Measurements from ENCODE around the gene RNF214. TPM values are rescaled to one million over a fixed set of nuclear protein-coding genes. Genes with fewer than 3 reads are reported as not detected.

RNF214 gene
- total and polyA plus RNA-seq, 2 of the 13 experiments (the other 11 are each of a cell fraction or from before 2014, with no cell fraction given), result 10.7 to 12.6 TPM

- POLR2A ChIA-PET, result no interaction called here
- no peak overlapping the region for H2AFZ ChIP-seq (ENCODE audit: low read length)
- H3K27me3 ChIP-seq (ENCODE audit: control insufficient read depth in 1 of 2, insufficient read depth in 2 of 2, low read length in 2 of 2), result no peaks in the 10 kb centered on the region
- no peak overlapping the region for H3K9ac ChIP-seq (ENCODE audit: insufficient read depth, low read depth, low read length)
- H3K27ac ChIP-seq (ENCODE audit: extremely low read length, insufficient read depth, low read length), result no peak overlapping the region
- no peak for ATAC-seq
- H3K4me2 ChIP-seq (ENCODE audit: low read depth, low read length), result no peak overlapping the region
- no peaks in the 10 kb centered on the region for H4K20me1 ChIP-seq (ENCODE audit: insufficient read depth, low read length)
- BruUV-seq (replicated peaks), result no TSS peak
- intact Hi-C loops (cut with micrococcal nuclease; ENCODE audit: unreplicated experiment) (no loop called here), in situ Hi-C loops (cut with HindIII; ENCODE audit: extremely low pct_ligation_motif_present, low pct_unique_long_range_greater_than_20kb) (no loop called here)
- WGBS (ENCODE audit: low lambda C conversion rate), result 96% methylated on average over 10 of the region's 10 CpGs
- no peaks in the 10 kb centered on the region for H3K79me2 ChIP-seq (ENCODE audit: insufficient read depth, low read length)
- H3K9me3 ChIP-seq (ENCODE audit: low read length), result no peaks in the 10 kb centered on the region
- no peak for DNase-seq (ENCODE audit: low spot score)
- H3K4me1 ChIP-seq (ENCODE audit: insufficient read depth, low read length), result no peaks in the 10 kb centered on the region; the same call in 1 of the 2 replicates
- no peak overlapping the region for H3K4me3 ChIP-seq (replicated peaks in 1 of 3; ENCODE audit: insufficient read depth in 1 of 3, low read depth in 2 of 3, low read length in 3 of 3)
- CTCF ChIA-PET (ENCODE audit: low intra/inter-chr PET ratio, low total read pairs), result no interaction called here
- H3K36me3 ChIP-seq (replicated peaks in 1 of 2; ENCODE audit: control insufficient read depth in 1 of 2, insufficient read depth in 2 of 2, low read length in 2 of 2), result peaks cover 2 to 17% of the 10 kb centered on the region in 2 experiments
- no peak for FAIRE-seq
- TF ChIP-seq ZNF724P (CRISPR knock-in tag; IDR thresholded peaks at IDR 0.05; ENCODE audit: borderline replicate concordance) (no peak), TOE1 (CRISPR knock-in tag; IDR thresholded peaks at IDR 0.05) (no peak), SIN3A (IDR thresholded peaks at IDR 0.05; ENCODE audit: borderline replicate concordance, low read depth, low read length) (no peak), HNRNPH1 (optimal IDR thresholded peaks at IDR 0.05; ENCODE audit: low read depth, low read length) (no peak), ZNF652 (CRISPR knock-in tag; IDR thresholded peaks at IDR 0.05; ENCODE audit: borderline replicate concordance, low read depth) (no peak), PTBP1 (IDR thresholded peaks at IDR 0.05; ENCODE audit: low read depth, low read length, poor library complexity, severe bottlenecking) (no peak), SUZ12 (IDR thresholded peaks at IDR 0.05; ENCODE audit: low read depth, low read length) (no peak)
Measured at GRCh38 chr11:117251506-117251905, 19.0 kb downstream of the RNF214 start.

GRCh38 chr11:117255966-117256365, 23.5 kb downstream of the RNF214 start:
- 81% methylated on average over 3 of the region's 3 CpGs for WGBS (ENCODE audit: low lambda C conversion rate)
- no TSS peak for BruUV-seq (replicated peaks)
- no peaks in the 10 kb centered on the region for H3K79me2 ChIP-seq (ENCODE audit: insufficient read depth, low read length)
- H3K27ac ChIP-seq (ENCODE audit: extremely low read length, insufficient read depth, low read length), result no peak overlapping the region
- no peak overlapping the region for H3K4me3 ChIP-seq (replicated peaks in 1 of 3; ENCODE audit: insufficient read depth in 1 of 3, low read depth in 2 of 3, low read length in 3 of 3)
- no peak for ATAC-seq
- ChIA-PET CTCF (ENCODE audit: low intra/inter-chr PET ratio, low total read pairs) (no interaction called here), POLR2A (no interaction called here)
- no peak for FAIRE-seq
- TF ChIP-seq MTF2 (CRISPR knock-in tag; IDR thresholded peaks at IDR 0.05; ENCODE audit: borderline replicate concordance), result no peak
- no peak for TF ChIP-seq NR0B2 (CRISPR knock-in tag; IDR thresholded peaks at IDR 0.05)
- no peaks in the 10 kb centered on the region for H3K9me3 ChIP-seq (ENCODE audit: low read length)
- in situ Hi-C loops (cut with HindIII; ENCODE audit: extremely low pct_ligation_motif_present, low pct_unique_long_range_greater_than_20kb), result no loop called here
- H3K4me2 ChIP-seq (ENCODE audit: low read depth, low read length), result no peak overlapping the region
- no peaks in the 10 kb centered on the region for H3K4me1 ChIP-seq (ENCODE audit: insufficient read depth, low read length)
- no peaks in the 10 kb centered on the region for H3K27me3 ChIP-seq (ENCODE audit: control insufficient read depth in 1 of 2, insufficient read depth in 2 of 2, low read length in 2 of 2)
- H2AFZ ChIP-seq (ENCODE audit: low read length), result no peak overlapping the region
- no peak overlapping the region for H3K9ac ChIP-seq (ENCODE audit: insufficient read depth, low read depth, low read length)
- intact Hi-C loops (cut with micrococcal nuclease; ENCODE audit: unreplicated experiment), result no loop called here
- no peak for DNase-seq (ENCODE audit: low spot score)
- peaks cover 2% of the 10 kb centered on the region in 2 experiments; a peak in 3 of 5 replicates for H3K36me3 ChIP-seq (replicated peaks in 1 of 2; ENCODE audit: control insufficient read depth in 1 of 2, insufficient read depth in 2 of 2, low read length in 2 of 2)
- H4K20me1 ChIP-seq (ENCODE audit: insufficient read depth, low read length), result no peaks in the 10 kb centered on the region

Measured in HepG2 (cell line).